ENCODE results near the gene PDPN.
"Not testable (repeated sequence)": the region's sequence is repeated elsewhere in the genome, so short reads cannot be mapped to it uniquely, and the experiment has no call there.

The PDPN gene

GRCh38 chr1:13583595-13583965 lies at the start of gene PDPN:
Gene PDPN, plus strand, starts transcription at chr1:13583832. Its CDS starts 202 bp downstream, at chr1:13584034.
- DNase-seq = no peak

GRCh38 chr1:13535227-13535626 lies 48.4 kb upstream of the PDPN start:
- DNase-seq = no peak

- DNase-seq = no peak
These were observed 47.1 kb upstream of the PDPN start for GRCh38 chr1:13536571-13536970.

- no peak for DNase-seq
These were observed 44.8 kb upstream of the PDPN start for GRCh38 chr1:13538832-13539231.

GRCh38 chr1:13539683-13540082 lies 43.9 kb upstream of the PDPN start:
- no peak for DNase-seq

- DNase-seq = no peak
These were observed 42.8 kb upstream of the PDPN start for GRCh38 chr1:13540866-13541265.

GRCh38 chr1:13541435-13542215 lies 42.0 kb upstream of the PDPN start:
- no peak for DNase-seq

GRCh38 chr1:13543451-13544220 lies 40.0 kb upstream of the PDPN start:
- DNase-seq = no peak

GRCh38 chr1:13544221-13544556 lies 39.4 kb upstream of the PDPN start:
- no peak for DNase-seq

GRCh38 chr1:13546791-13547190 lies 36.8 kb upstream of the PDPN start:
- DNase-seq = no peak

GRCh38 chr1:13548281-13548680 lies 35.4 kb upstream of the PDPN start:
- DNase-seq = no peak

GRCh38 chr1:13549021-13549420 lies 34.6 kb upstream of the PDPN start:
- DNase-seq = no peak

GRCh38 chr1:13549521-13549920 lies 34.1 kb upstream of the PDPN start:
- no peak for DNase-seq

GRCh38 chr1:13550663-13551062 lies 33.0 kb upstream of the PDPN start:
- no peak for DNase-seq

GRCh38 chr1:13554798-13555197 lies 28.8 kb upstream of the PDPN start:
- no peak for DNase-seq

- DNase-seq = no peak
These were observed 27.3 kb upstream of the PDPN start for GRCh38 chr1:13556224-13556764.

GRCh38 chr1:13560541-13560940 lies 23.1 kb upstream of the PDPN start:
- DNase-seq = no peak

- not testable (repeated sequence) for DNase-seq
These were observed 20.7 kb upstream of the PDPN start for GRCh38 chr1:13562981-13563380.

GRCh38 chr1:13564073-13564472 lies 19.6 kb upstream of the PDPN start:
- DNase-seq = no peak

GRCh38 chr1:13570435-13570834 lies 13.2 kb upstream of the PDPN start:
- DNase-seq = not testable (repeated sequence)

- no peak for DNase-seq
These were observed 12.7 kb upstream of the PDPN start for GRCh38 chr1:13570924-13571323.

GRCh38 chr1:13573586-13573985 lies 10.0 kb upstream of the PDPN start:
- DNase-seq = no peak

GRCh38 chr1:13576926-13577325 lies 6.7 kb upstream of the PDPN start:
- no peak for DNase-seq

- DNase-seq = no peak
These were observed 5.8 kb upstream of the PDPN start for GRCh38 chr1:13577846-13578245.
